GM19351 (cell line): ENCODE results near the gene ITPRID1.
"Not testable (repeated sequence)": the region's sequence is repeated elsewhere in the genome, so short reads cannot be mapped to it uniquely, and the experiment has no call there.

ENCODE experiments used
- ATAC-seq: cut with Tn5 transposase; IDR thresholded peaks from one replicate; pipeline ENCODE4 v1.9.1; 2021; ENCODE audit warnings: mild to moderate bottlenecking, moderate library complexity; ENCODE audit not compliant: unreplicated experiment

Gene ITPRID1

DNA sequence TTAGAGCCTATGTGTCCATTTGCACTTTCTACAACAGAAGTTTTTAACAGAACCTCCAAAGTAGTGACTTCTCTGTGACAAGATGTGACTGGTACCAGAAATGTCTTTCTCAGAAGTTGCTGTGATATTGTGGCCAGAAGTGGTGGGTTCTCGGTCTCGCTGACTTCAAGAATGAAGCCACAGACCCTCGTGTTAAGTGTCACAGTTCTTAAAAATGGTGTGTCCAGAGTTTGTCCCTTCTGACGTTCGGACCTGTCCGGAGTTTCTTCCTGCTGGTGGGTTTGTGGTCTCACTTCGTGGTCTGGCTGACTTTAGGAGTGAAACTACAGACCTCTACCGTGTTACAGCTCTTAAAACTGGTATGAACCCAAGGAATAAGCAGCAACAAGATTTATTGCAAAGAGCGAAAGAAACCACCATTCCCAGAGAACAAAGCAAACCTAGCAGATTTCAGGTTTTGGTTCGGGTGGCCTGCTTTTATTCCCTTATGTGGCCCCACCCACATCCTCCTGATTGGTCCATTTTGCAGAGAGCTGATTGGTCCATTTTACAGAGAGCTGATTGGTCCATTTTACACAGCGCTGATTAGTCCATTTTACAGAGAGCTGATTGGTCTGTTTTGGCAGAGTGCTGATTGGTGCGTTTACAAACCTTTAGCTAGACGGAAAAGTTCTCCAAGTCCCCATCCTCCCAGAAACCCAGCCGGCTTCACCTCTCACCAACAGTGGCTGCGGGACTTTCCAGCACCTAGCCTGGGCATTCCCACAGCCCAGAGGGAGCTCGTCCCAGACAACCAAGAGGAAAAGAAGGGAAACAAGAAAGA, 3.0 kb downstream of the ITPRID1 start:
- ATAC-seq: no peak

DNA sequence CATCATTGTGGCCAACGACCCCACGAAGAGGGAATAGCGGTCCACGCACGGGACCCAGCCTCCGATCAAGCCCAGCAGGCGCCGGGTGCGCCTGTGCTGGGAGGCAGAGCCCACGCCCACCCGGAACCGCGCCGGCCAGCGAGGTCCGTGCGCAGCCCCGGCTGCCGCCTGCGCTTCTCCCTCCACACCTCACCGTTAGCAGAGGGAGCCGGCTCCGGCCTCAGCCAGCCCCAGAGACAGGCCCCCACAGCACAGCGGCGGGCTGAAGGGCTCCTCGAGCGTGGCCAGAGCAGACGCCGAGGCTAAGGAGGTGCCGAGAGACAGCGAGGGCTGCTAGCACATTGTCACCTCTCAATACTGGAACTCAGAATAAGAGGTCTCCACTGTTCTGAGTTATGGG, 3.6 kb downstream of the ITPRID1 start:
- no peak for ATAC-seq

DNA sequence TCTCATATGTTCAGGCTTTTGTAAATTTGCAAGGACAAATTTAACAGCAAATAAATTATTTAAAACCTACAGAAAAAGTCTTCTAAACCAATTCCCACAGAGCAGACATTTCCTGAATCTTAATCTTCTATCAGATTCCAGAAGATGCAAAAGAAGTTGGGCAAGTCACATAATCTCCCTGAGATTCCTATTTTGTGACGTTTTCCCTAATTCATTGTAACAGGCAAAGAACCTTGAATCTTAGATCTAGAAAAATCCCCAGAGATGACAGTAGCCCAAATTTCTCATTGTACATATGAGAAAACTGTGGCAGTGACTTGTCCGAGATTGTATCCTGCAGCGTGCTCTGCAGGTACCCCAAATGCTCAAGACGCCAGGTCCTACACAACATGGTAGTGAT, 4.9 kb downstream of the ITPRID1 start:
- ATAC-seq: no peak

DNA sequence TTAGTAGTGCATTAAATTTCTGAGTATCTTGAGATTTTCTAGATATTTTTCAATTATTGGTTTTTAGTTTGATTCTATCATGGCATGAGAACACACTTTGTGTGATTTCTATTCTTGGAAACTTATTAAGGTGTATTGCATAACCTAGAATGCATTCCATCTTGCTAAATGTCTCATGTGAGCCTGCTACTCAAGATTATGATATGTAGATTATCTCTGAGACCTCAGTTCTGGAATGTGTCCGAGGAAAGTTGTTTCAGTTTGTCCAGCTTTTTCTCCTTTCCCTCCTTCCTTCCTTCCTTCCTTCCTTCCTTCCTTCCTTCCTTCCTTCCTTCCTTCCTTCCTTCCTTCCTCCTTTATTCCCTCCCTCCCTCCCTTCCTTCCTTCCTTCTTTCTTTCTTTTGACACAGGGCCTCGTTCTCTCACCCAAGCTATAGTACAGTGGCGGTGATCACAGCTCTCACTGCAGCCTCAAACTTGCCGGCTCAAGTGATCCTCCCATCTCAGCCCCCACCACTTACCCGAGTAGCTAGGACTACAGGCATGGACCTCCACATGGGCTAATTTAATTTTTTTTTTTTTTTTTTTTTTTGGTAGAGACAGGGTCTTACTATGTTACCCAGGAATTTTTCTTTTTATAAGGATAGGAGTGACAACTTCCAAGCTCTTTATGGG, 7.6 kb downstream of the ITPRID1 start:
- ATAC-seq: no peak

DNA sequence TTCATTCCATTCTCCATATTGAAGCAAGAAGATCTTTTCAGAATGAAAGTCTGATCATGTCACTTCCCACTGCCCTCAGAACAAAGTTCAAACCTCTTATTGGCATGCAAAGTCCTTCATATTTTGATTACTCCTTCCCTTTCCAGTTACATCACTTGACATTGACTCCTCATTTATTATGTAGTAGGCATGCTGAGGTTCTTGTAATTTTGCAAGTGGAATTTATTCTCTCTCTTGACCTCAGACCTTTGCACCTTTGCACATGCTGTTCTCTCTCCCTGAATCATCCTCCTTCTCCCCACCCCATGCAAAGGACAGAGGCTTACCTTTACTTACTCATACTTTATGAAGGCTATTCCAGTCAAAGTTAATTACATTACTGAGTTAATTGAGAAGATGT, 13.0 kb downstream of the ITPRID1 start:
- ATAC-seq: no peak

DNA sequence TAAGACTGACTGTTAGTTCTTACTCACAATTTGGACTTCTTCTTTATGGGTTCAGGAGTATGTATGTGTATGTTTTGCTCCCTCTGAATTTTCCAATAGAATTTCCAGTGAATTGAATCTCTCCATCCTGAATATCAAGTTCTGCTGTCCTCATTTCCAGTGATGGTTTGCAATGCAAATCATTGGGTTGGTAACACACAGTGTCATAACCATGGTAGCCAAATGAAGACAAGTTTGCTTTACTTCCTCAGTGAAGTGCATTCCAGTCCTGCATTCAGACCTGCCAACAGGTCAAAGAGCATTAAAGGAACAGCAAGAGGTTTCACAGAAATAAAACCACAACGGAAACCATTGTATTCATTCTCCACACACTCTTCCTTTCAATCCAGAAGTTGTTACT, 15.2 kb downstream of the ITPRID1 start:
- ATAC-seq: no peak

DNA sequence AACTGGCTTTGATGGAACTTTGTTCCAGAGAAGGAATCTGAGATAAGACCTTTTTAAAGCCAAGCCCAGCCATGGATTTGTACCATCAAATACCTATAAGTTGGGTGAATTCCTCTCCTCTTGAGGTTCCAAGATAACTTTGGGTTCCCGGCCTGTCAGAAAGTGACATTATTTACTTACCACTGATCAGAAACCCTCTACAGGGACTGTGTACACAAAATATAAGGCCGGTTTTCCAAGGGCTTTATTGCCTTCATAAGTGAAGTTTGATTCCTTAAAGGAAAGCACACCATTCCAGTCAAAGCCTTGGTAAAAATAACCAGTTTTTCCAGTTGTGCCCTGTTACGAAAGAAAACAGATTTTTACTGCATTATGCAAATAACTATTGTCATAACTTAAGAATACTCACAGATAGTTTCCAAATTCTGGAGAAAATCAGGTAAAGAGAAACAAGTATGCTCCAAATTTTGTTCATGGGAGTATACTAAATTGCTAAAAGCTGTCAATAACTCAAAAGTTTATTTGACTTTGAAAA, 26.8 kb downstream of the ITPRID1 start:
- ATAC-seq: not testable (repeated sequence)

DNA sequence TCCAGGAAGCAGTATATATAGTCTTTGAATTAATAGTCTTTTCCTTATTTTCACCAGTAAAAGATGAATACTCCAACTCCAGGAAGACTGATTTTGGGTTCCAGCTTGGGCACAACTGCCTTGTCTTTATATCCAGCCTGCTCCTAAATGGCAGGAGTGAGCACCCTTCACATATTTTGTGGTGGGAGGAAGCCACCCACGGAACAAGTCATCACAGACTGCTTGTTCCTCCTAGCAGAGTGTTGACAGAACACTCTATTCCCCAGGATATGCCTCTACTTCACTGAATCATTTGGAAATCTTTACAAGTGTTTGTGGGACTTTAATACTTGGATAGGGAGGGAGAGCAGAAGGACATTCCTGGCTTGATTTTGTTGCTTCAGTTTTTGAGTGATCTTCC, 31.7 kb downstream of the ITPRID1 start:
- ATAC-seq: no peak

DNA sequence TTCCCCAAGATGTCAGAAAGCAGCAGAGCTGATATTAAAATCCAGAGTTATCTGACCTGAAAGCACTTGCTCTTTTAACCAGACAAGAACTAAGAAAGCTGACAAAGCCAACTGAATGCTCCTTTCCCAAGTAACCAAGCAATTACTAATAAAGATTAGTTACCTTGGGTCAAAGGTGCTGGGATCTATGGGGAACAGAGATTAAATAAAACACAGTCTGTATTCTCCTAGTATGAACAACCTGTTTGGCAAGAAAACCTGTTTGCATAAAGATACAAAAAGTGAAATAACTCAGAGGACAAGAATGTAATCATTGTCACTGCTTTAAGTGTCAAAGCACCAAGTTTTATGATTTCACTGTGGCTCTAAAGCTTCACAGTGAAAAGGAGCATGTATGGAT, 35.7 kb downstream of the ITPRID1 start:
- no peak for ATAC-seq

DNA sequence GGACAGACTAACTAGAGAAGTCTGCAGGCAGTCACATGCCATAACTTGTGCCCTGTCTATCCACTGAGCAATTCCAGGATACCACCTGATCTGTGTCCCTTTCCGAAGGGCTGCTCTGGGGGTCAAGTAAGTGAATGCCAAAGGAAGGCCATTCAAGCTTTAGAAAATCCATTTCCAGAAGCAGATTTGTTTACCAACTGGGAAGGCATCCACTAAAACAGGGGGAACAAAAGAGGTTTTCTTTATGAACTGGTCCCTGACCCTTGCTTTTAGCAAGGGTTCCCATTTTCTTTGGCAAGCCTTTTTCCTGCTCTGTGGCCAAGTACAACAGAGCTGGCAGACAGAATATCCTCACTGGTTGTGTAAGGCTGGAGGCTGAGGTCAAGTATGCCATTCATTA, 36.5 kb downstream of the ITPRID1 start:
- ATAC-seq: no peak

DNA sequence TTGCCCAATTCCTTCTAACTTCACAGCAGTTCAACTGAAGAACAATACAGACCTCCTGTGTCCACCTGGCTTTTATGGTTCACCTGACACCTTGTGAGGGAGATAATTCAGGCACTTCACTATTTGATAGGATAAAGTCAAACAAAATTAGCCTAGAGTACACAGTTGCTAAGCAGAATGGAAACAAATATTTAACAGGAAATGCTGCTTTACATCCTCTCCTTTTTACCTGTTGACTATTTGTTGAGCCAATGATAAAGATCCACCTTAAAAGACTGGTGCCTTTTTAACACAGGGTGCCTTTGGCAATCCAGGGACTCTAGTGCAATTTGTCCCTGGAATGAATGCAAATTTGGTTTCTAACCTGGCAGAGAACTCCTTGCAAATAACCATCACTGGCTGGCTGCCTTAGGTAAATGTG, 39.8 kb downstream of the ITPRID1 start:
- no peak for ATAC-seq

DNA sequence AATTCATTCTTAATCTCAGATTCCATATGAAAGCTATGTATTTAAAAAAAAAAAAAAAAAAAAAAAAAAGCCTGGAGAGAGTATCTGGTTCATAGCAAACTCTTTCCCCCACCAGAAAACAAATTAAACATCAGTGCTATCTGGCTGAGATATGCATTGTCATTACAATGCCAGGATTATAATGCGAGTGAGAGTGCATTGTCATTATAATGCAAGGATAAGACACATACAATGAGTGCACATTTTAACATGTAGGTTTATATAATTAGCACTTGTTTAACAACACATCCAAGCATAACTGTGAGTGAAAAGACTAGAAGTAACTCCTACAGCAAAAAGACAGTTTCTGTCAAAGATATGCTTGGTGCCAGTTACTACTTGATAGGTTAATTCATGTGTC, 48.1 kb downstream of the ITPRID1 start:
- no peak for ATAC-seq

DNA sequence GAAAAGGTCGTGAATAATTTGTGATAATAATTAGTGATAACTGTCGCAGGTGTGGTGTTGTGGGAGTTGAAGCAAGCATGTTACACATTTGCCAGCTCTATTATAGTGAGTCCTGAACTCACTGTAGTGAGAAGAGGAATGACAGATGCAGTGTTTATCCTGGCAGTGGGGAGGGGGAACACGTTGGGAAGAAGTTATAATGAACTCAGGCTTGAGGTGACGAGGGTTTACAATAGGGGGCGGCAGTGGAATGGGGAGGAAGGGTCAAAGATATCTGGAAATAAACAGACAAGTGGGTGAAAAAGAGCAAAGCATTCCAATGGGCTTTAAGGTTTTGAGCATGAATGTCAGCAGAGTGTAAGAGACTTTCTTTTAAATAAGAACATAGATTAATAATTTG, 49.6 kb downstream of the ITPRID1 start:
- no peak for ATAC-seq

DNA sequence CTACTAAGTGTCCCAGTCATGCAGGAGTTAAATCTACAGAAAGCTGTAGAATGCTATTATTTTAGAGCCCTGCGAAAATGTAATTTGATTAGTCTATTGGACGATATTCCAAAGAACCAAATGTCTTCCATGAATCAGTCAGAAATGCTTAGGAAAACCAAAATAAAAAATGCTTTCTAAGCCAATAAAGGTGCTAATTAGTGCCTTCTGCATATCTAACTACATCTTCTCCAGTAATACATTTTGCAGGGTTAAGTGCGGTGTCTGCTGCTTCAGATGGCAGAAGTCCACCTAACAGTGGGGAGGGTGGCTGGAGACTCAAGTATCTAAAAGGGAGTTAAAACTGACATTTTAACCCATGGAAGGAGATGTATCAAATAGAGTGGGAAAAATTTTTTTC, 50.1 kb downstream of the ITPRID1 start:
- no peak for ATAC-seq

DNA sequence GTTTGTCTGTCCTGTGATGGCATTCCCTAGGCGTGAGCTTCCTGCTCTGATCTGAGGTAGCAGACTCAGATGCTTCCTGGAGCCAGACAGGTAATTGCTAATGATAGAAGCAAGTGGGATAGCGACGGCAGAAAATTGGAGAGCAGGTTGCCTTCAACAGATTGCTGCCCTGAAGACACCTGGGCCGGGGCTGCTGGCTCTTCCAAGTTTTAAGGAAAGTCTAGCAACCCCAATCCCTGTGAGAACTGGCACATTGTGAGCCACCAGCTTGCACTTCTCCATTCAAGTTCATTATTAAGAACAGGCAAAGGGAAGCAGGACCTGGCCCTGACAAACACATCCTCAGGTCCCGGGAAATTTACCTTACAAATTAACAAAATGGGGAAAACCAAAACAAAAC, 50.8 kb downstream of the ITPRID1 start:
- no peak for ATAC-seq

DNA sequence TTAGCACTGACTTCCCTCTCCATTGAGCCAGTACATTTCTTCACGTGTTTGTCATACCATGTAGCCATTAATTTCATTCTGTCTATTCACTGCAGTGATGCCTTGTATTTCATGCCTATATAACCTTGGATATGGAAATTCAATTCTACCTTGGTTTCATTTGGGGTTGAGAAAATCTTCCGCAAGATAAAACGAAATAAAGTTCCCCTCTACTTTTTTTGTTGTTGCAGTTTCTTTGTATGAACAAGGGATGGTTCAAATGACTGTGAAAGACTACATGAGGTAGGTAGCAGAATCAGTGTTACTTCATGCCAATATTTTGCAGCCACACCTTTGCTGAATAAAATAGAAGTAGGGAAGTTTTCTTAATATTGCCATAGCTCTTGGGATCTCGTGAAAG, 55.6 kb downstream of the ITPRID1 start:
- no peak for ATAC-seq

DNA sequence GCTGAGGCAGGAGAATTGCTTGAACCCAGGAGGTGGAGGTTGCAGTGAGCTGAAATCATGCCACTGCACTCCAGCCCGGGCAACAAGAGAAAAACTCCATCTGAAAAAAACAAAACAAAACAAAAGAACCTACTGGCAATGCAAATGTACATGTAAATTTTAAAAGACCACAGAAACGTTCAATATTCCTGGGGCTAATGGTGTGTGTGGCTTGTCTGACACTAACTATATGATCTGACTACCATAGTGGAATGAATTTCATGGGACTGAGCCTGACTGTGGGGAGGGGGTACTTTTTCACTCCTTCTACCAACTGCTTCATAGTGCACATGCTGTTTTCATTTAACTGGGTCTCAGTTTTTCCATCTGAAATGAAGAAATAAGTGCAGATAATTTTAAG, 69.6 kb downstream of the ITPRID1 start:
- ATAC-seq: no peak

DNA sequence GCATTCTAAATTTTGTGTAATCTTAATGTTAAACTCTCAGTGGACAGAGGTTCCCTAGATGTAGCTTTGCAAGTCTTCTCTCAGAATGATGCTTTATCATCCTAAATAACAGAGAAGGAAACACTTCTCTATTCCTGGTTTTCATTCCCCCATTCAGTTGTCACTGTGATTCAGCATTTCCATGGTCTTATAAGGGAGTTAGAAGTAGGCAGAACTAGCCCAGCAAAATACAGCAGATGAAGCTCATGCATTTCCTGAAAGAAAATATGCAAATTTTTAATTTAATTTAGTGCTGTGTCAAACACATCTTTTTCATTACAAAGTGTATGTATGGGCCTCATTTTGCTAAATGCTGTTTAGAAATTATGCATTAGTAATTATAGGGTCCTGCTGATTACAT, 70.1 kb downstream of the ITPRID1 start:
- ATAC-seq: no peak

DNA sequence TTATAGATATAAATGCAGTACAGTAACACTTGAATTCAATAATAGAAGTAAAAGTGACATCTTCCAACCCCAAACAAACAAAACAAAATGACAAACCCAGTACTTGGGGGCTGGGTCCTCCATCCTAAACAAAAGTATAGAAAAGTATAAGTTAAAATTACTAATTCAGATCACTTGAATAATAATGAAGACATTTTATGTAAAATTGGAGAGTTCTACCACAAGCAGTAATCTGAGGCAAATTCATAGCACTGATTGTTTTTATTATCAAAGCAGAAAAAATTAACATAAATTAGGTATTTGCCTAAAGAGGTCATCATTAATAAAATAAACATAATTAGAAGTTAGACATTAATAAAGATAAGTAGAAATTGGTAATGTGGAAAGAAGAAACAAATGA, 81.5 kb downstream of the ITPRID1 start:
- no peak for ATAC-seq

DNA sequence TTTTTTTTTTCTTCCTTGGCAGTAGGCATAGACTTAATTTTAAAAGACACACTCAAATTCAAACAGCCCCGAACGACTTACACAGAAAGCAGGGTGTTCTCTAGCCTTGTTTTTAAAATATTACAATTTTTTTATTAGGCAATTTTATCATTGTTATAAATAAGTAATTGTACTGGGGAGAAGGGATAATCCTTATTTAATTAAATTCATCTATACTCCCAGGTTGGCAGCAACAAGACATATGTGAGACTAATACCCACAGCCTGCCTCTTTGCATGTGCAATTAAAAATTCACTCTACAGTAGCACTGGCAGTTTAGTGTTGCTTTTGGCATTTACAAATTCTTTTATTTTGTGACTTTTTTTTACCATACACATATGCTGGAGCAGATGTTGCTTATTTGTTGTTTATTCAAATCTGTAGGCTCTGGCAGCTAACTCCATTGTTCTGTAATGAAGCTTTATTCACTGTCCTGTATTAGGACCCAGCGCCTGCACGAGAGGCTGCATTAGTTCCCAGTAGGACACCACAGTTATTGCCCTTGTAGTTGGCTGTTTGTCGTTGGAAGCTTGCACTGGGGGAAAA, 88.2 kb downstream of the ITPRID1 start:
- ATAC-seq: no peak

DNA sequence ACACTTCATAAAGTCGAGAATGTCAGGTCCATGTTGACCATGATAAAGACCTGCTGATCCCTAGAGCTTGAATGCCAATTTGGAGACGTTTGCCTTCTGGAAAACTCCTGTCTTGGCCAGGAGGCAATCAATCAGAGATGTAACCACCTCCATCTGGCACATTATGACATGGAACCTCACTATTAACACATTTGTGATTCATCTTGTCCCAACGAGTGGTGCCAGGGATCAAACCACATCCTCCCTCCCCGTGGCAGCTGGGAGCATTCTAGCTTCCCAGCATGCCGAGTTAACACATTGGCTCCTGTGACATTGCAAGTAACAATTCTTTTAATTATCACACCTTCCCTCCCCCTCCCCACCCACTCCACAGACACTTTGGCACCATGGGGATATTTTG, 89.2 kb downstream of the ITPRID1 start:
- no peak for ATAC-seq

DNA sequence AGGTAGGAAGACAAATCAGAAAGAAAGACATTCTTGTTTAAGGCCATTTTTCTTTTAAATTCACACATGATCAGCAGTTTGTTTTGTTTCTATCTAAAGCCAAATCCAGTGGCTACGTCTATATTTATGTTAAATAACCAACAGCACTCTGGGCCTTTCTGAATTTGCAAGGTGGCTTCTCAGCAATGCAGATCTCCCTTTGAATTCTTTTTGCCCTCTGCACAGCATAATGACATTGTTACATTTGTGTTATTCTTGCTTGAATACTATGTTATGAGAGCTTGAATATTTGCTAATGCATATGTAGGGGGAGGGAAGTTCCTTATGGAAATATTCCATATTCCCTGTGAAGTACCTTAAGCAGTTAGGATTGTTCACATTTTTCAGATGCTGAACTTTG, 99.7 kb downstream of the ITPRID1 start:
- ATAC-seq: no peak
